GM21825 (cell line): ENCODE results near the gene PGLYRP1.

Source experiments
- ATAC-seq: cut with Tn5 transposase; IDR thresholded peaks from one replicate; pipeline ENCODE4 v1.9.1; 2021; ENCODE audit warnings: mild to moderate bottlenecking, moderate library complexity; ENCODE audit not compliant: unreplicated experiment

The PGLYRP1 gene

GRCh38 chr19:45971260-45971902 lies 51.5 kb downstream of the PGLYRP1 start:
- ATAC-seq = no peak

- ATAC-seq = no peak
Observed at GRCh38 chr19:45969676-45970075, 53.2 kb downstream of the PGLYRP1 start.
